Stimulated activated CD4-positive, alpha-beta T cell treated with anti-CD3 and anti-CD28 coated beads, Interleukin-1b, Interleukin-23, amount 100 ng/mL, for 24 hours (primary cell): ENCODE data around the gene COL5A2.

ENCODE experiments used
- DNase-seq, 4 experiments: peaks; one replicate each; pipeline ENCODE4 v3.0.0-alpha.2; 2020; ENCODE audit warnings: low read depth in 4 of 4, low spot score in 1 of 4

COL5A2 gene

DNA sequence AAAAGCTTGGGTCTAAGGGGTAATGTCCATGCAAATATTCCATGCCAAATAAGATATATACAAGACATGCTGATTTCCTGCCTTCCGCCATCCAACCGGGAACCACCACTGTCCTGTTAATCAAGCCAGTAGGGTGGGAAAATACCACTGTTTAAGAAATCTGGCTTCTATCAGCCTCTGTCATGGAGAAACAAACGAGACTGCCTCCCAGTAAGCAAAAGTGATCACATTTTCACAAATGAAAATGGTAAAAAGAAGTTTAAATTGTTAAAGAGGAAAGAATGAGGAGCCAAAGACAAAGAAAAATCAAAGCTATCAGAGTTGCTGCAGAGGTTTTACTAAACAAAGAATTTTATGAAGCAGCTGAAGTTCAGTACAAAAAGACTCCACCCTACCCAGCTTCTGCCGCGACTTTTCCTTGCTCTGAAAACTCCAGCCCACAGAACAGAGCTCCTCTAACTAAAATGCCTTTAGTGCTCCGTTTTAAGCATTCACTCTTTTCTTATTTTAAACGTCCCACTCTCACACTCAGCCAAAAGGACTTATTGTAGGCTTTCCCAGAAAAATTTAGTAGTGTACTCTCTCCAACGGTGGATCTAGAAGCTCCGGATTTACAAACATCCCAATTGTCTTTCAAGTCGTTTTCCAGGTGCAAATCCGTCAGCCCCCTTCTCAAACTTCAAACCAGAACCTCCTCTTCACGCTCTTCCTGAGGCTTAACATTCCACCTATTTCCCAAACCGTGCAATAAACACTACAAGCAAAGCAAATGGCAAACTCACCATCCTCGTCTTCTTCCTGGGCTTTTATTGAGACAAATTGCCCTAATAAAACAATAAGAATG, 613 bp downstream of the COL5A2 start:
- DNase-seq = no peak

DNA sequence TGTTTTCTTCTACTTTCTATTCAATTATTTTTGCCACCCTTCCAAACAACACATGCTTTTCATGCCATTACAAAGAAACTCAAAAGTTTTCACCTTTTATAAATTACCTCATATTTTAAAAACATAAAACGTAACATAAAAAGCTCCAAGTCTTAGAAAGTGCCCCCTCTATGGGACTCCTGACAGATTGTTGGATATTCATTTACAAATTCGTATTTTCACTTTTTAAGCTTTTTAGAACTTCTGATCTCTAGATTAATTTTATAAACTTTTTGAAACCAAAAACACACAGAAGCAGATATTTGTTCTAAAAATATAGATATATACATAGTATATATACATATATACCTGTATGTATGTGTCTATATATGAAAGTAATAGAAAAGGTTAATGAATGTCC, 1.5 kb downstream of the COL5A2 start:
- no peak for DNase-seq

DNA sequence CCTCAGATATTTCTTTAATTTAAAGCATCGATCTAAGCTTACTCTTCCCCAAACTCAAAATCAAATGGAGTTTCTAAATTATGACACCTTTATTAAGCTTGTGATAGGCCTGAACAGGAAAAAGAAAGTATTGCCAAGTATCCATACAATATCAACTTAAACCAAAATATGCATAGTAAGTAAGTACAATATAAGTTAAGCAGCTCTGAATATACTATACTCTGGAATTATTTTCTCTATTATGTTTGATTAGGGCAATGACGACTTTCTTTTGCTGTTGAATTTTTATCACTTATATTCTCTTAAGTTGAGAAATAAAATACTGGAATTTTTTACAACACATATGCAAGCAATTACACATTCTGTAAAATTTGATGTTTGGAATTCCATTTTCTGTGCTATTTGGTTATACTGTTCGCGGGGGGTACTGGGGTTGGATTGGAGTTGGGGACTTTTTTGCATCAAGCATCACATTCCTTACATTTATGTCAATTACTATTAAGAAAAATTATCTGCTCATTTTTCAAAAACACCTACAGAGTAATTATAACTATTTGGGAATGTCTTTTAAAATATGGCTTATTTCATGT, 2.2 kb downstream of the COL5A2 start:
- no peak for DNase-seq

DNA sequence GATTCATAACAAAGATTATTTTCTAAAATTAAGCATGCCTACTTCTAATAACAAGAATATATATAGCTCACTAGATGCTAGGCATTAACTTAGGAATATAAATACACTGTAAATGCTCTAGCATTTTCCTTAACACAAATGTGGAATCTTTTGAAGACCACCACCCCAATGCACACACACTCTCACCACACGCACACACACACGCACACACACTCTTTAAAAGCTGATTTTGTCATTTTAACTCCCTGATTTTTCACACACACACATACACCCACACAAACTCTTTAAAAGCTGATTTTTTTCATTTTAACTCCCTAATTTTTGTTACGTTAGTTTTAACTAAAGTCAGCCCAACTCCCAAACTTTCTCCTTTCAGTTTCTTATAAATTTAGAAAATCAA, 3.0 kb downstream of the COL5A2 start:
- no peak for DNase-seq

DNA sequence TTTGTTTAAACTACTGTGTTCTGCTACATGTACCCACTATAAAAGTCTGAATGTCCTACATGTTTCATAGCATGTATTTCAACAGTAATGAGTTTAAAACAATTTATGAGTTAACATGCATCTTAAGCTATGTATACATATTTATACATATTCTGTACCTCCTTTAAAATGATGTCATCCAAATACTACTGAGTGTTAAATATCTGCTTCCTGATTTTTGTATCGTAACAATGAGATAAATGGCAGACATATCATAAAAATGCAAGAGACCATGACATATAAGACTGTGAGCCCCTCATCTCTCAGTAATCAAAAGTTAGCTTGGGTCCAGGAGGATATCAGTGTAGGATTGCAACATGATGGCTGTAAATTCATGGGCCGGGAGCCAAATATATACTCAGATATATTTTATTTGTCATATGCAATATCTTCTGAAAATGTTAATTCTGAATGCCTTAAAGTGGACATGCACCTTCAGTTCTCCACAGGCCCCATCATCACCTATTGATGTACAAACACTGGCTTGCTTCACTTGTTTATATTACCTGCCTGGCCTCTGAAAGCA, 3.6 kb downstream of the COL5A2 start:
- no peak for DNase-seq

DNA sequence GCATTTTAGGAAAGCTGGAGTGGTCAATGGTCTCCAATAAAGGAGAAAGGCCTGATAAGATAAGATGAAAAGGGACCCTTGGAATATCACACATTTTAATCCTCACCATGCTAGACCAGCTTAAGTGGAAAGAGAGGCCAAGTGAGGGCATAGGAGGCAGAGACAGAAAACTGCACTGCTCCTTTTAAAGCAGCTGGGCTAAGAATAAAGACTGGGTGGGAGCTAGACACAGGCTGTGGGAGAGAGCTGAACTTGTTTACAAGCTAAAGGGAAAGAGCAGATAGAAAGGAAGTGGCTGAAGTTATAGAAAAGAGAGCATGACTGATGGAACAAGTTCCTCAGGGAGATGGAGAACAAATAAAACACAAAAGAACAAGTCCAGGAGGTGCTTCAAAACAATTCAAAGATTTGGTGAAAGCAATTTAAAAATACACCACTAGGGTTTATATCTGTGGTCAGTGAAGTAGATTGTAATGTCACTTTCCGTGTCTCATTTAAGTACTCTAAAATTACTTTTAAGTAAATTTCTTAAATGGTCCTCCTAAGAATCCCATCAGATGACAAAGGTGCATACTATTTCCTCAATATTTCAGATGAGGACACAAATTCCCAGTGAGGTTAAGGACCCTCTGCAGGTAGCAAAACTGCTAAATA, 7.5 kb downstream of the COL5A2 start:
- DNase-seq = no peak

DNA sequence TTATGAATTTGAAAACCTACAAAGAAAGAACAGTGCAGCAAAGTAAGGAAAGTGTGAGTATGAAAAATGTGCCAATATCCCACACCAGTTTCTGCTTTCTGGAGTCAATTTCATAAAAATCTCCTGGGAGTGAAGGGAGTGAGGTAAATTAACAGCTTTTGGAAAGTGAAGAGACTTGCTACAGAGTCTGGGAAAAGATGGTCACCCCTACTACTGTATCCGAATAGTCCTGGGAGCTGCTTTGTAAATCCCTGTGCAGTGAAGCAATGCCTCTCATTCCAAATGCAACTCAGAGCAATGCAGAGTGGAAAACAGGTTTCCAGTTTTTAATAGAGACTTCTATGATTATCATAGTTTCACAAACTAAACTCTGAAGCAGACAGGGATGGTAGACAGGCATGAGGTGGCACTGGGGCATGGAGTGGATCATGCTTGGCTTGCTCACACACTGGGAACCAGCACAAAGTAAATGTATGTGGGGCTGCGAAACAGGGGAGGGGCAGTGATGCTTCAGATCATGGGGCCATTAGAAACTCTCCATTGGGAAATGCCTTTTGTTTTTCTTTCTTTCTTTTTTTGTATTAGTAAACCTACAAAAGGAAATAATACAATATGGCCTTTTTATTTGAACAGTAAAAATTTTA, 10.6 kb downstream of the COL5A2 start:
- DNase-seq = no peak

DNA sequence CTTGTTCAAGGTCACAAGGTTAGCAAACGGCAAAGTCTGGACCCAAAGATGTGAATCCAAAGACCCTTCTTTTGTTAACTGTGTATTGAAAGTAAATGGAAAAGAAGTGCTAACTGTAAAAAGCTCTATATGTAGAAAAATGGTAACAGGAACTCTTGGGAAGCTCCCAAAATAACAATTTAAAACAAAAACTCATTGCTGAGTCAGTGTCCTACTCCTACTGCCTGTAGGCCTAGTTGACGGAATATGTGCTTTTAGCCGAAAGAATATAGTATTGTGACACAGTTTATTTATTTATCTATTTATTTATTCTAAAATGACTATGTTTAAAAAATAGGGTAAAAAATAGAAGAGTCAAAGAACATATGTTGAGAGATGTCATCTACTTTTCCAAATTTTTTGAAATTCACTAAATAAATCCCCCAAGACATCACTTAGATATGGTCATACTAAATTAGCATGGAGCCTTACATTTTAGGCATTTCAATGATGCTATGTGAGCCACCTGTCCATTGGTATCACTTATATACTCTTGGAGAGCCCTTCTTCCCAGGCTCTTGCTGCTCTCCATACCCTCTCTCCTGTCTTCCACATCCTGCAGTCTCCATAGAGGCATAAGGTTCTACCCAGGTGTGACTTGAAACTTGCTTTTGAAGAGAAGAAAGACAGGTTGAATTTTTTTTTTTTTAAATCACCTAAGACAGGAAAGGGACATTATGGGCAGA, 13.7 kb downstream of the COL5A2 start:
- no peak for DNase-seq

DNA sequence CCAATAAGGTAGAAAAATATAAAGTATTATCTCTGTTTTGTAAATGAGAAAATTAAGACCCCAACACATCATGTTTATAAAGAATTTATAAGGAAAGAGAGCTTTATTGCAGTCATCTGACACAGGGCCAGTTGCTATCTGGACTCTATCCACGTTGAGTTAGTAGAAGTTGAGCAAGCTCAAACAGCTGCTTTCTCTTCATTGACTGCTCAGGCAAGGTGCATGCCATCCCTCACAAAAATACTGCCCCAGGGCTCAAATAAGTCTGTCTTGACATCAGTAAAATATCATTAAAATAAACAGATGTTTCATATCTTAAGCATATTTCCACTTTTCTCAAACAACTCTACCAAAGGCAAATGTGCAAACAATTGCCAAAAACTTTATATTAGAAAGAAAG, 14.8 kb downstream of the COL5A2 start:
- DNase-seq = no peak

DNA sequence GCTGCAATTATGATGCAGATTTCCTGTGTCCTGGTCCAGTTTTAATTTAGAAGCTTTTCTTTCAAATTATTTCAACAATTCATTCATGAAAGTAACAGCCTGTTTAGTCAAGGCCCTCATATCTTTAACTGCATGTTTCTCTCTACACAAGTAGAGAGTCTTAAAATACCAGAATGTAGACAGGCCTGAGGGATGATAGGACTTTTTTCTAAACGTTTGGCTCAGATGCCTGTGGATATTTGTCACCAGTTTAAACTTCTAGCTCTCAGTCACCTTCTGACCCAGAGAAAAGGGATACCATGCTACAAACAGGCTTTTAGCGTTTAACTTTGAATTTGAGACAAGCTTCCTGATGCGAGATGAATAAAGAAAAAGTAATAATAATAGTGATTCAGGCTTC, 15.7 kb downstream of the COL5A2 start:
- no peak for DNase-seq

DNA sequence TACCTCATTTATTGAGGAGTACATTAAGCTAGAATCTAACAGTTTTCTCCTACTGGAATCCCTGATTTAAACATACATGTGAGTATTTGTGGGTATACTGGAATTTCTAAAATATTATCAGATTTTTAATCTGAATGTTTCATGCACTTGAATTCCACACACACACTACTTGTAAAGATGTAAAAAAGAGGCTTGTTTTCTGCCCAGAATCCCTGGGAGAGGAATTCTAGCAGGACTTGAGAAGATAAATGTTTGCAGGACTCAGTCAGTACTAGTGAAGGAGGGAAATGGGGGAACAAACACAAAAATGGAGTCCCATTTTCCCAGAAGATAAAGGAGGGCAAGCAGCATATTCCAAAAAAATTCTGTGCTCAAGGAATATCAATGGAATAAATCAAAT, 17.0 kb downstream of the COL5A2 start:
- DNase-seq = no peak

DNA sequence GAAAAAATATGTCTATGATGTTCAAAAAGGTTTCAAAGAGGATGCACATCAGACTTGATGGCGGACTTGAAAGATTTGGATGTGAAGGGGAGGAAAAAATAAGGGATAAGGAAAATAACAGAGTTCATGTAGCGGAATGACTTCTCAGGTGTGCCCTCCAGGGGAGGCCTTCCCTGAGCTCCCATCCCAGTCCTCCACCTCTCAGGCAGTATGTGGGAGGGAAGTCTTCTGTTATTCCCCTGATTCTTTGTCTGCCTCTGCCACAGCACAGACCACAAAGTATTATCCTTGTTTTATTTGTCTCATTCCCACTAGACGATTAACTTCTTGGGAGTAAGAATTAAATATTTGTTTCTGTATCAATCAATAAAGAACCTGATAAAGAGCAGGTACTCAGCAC, 17.7 kb downstream of the COL5A2 start:
- no peak for DNase-seq

DNA sequence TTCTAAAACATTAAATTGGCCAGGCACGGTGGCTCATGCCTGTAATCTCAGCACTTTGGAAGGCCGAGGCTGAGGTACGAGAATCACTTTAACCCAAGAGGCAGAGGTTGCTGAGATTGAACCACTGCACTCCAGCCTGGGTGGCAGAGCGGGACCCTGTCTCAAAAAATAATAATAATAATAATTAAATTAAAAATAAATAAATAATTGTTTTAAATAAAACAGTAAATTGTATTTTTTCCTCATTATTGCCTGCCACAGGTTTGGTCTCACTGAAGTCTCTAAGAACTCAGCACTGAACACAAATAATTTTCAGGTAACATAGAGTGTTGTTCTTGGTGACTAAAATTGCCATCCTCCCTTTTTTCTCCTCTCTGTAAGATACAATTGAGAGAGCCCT, 19.8 kb downstream of the COL5A2 start:
- DNase-seq = no peak

DNA sequence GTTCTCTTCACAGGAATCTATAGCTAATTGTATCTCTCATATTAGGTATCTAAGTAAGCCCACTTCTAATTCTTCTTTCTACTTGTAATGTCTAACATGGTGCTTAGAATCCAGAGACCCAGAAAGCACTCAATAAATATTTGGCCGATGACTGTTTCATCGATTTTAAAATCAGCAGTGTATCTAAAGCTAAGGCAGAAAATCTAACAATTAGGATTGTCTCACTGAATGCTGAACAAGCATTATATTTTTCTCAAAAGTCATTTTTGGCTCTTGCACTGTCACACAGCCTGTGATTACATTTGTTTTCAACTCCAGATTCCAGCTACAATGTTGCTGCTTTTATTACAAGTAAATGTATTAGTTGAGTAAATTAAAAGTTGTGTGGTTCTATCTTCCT, 20.3 kb downstream of the COL5A2 start:
- DNase-seq = no peak

DNA sequence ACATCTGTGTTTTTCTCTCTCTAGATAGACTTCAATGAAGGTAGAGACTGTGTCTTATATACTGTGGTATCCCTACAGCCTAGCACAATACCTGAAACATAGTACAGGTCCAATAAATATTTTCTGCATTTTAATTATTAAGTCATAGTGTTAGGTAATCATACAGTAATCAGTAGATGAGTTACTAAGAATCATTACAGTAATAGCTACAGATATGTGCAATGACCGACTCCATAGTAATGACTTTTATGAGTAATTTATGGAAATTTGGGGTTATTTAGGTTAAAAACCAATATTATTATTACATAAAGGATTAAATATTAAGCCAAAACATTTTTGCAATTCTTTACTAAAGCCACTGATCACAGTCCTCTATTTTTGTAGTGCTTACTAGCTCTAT, 21.6 kb downstream of the COL5A2 start:
- no peak for DNase-seq

DNA sequence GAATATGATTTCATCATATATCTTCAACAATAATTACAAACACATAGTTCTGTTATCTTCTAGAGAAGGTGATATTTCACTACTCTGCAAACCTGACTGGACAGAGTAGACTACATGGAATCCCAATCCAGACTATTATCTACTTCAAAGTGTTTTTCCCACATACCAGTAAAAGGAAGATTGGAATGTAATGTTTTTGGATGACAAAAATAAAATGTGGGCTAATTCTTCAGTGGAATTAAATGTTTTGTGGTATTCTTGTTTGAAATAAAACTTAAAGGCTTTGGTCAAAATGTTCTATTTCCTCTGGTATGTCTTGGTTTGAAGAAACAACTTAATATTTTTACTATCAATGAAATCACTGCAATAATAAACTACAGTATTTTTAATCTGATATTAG, 22.1 kb downstream of the COL5A2 start:
- DNase-seq = no peak

DNA sequence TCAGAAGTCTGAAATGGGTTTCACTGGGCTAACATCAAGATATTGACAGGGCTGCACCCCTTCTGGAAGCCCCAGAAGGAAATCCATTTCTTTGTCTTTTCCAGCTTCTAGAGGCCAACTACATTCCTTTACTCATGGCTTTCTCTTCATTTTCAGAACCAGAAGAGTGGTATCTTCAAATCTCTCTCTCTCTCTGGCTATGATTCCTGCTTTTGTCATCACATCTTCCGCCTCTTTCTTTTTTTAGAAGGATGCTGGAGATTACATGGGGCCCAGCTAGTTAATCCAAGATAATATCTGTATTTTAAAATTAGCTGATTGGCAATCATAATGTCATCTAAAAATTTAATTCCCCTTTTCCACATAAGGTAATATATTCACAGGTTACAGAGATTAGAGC, 23.8 kb downstream of the COL5A2 start:
- DNase-seq = no peak

DNA sequence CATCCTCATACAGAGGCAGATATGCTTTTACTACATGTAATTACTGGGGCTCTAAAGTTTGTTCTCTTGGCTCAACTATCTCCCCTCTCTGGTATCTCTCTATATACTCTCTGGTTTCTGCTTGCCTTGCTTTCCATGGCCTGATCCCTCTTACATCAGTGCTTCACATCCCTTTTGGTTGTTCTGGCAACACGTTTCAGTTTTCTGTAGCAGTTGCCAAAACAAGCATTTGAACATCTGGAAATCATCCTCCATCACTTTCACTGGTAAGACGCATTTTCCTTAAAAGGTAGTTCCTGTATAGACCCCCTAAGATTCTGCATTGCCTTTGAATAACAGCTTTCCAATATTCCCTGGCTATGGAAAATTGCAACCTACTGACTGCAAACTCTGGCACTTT, 25.9 kb downstream of the COL5A2 start:
- DNase-seq = no peak

DNA sequence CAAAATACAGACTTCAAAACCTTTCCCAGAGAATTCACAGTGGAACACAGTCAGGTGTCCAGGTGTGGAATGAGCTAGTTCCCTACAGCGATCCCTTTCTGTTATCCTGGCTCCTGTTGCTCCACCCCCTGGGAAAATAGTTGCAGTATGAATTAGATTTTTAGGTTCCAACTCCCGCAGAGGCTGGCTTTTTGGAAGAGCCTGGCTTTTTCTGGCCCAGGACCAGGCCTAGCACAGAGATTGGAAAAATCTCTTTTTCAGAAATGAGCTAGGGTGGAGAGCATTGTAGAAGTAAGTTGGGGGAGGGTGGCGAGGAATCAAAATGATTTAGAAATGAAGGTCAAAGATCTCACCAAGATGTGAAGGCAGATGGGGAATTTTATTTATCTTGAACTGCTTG, 27.1 kb downstream of the COL5A2 start:
- DNase-seq = no peak

DNA sequence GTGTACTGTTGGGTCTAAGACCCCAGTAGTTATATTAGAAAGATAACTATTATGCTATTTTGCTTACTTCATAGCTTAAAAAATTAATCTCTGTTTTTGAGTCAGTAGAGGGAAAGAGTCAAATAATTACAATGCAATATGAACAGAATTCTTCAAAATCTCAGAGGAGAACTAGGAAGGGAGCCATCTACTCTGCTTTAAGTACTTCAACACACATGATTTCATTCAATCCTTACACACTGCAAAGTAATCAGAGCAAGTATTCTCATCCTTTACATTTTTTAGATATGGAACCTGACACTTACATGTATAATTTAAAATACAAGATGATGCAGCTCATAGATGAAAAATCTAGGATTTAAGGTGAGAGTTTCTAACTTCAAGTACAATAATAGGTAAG, 27.7 kb downstream of the COL5A2 start:
- DNase-seq = no peak

DNA sequence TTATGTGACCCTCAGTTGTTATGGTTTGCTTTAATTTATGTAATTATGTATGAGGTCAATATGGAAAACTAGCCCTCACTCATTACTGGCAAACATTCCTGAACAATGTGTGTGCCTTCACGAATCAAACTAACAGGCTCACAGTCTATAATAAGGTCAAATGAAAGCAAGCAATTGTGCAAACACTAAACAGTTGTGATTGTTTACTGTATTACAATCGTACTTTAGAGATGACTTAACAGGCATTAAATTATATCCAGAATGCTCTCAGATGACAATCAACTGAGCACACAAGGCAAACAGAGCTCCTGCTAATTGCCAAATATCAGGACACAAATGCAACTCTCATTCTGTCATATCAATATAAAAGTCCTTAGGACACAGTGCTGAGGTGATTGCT, 29.5 kb downstream of the COL5A2 start:
- DNase-seq = no peak
